HG02759 (cell line): Measurements from ENCODE around the gene CALHM6.
A peak's percentile ranks its signal among the peaks of the same experiment; 100 is the strongest.

Experiments used
- ATAC-seq: cut with Tn5 transposase; IDR thresholded peaks from one replicate; pipeline ENCODE4 v1.9.1; 2021; ENCODE audit warnings: mild to moderate bottlenecking, moderate library complexity; ENCODE audit not compliant: unreplicated experiment

The CALHM6 gene

DNA sequence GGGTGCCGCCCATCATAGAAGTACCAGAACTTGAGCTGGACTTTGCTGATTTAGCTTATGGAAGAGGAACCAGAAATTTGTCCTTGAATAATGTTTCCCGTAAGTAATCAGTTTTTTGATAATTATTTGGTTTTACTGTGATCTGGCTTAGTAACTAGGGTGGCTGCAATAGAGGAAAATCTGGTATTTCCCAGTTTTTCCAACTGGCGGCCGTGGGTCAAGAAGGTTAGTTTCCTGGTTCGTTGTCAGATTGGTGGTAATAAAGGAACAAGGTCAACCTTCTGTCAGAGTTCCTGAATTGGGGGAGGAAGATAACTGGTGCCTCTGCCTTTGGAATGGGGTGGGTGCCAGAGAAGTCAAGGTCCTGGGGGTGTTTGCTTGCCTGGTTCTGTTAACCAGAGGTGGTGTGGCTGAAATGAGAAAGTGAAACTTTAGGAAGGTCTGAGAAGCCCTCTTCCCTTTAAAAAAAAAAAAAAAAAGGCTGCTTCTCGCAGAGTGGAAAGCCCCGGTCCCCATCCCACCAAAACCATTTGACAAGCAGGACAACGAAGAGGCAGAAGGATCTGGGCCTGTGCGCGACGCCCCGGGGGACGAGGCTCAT lies at the start of gene CALHM6:
TSS of gene CALHM6 (plus strand) at position 45 of the 601 bp plus-strand sequence. CDS start at position 600, 555 bp downstream.
- ATAC-seq = no peak

- no peak for ATAC-seq
These were observed 48.9 kb upstream of the CALHM6 start for GRCh38 chr6:116412270-116412669.

DNA sequence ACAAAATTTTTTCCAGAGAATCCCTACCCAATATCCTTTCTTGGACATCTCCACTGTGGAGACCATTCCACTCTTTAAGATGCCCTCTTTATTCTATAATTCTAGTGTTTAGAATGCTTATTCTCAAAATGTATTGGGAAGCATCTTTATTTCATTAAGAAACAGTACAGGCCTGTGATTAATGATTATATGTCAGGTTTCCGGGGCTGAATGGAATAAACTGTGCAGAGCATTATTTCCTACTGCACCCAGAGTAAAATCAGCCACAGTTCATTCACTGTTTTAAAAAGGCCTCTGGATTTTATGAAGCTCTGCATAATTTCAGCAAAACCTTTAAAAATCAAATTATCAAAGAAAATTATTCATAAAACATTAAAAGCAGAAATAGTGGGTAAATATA lies 47.8 kb upstream of the CALHM6 start:
- ATAC-seq = no peak

GRCh38 chr6:116417661-116418060 lies 43.5 kb upstream of the CALHM6 start:
- no peak for ATAC-seq

- no peak for ATAC-seq
These were observed 41.9 kb upstream of the CALHM6 start for GRCh38 chr6:116419069-116419786.

DNA sequence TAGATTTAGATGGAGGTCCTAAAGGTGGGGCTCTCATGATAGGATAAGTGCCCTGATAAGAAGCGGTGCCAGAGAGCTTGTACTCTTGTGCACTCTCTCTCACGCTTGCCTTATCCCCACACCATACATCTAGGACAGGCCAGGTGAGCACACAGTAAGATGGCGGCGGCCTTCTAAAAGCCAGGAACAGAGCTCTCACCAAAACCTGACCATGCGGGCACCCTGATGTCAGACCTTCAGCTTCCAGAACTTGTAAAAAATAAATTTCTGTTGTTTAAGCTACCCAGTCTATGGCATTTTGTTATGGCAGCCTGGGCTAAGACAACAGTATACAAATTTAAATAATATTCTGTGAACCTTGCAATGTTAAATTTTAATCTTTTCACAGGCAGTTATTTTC lies 40.8 kb upstream of the CALHM6 start:
- ATAC-seq = no peak

DNA sequence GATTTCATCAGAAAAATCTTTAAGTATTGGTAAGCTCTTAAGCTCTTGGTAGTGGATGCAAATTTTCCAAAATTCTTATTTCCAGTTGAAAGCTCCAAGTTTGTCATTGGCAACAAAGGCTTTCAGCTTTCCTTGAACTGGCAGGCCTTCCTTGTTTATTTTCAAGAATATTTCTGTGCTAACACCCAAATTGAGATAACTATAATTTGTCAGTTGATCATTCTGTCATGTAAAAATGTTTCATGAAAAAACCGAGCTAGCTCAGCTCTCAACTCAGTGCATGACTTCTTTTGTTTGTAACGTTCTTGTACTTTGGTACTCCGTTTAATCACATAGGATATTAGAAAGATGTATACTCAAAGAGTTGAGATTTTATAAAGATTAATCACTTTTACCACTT lies 38.9 kb upstream of the CALHM6 start:
- ATAC-seq = no peak

DNA sequence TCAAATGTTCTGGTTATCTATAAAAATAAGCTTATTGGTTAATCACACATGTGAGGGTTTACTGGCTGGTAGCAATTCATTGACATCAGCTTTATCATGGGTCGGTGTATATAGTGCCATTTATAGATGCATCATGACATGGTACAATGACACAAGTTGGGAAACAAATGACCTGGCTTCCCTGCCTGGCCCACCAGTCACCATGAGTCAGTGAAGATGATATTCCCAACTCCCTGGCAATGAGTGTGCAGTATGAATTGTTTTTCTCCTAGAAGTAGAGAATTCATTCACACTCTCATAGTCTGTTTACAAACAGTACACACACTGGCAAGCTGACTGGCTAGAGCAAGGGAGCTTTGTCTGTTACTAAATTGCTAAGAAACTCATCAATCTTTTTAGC lies 37.2 kb upstream of the CALHM6 start:
- no peak for ATAC-seq

- no peak for ATAC-seq
These were observed 34.6 kb upstream of the CALHM6 start for GRCh38 chr6:116426551-116426950.

DNA sequence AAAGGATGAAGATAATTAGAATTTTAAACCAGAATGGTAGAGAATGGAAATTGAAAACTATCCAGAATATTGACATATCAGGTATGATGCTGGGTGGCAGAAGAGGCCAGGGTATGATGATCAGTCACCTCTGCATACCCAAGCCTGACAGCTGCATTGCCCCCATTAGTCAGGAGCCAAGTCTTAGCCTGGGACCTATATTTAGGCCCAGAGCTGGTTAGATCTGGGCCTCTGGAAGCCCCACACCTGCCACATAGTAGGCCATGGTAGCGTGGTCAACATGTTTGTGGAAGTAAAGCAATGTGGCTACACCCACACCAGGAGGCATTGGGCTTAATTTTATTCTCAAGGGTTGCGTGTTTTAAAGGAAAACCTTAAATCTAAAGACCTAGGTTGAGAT lies 32.1 kb upstream of the CALHM6 start:
- ATAC-seq = no peak

DNA sequence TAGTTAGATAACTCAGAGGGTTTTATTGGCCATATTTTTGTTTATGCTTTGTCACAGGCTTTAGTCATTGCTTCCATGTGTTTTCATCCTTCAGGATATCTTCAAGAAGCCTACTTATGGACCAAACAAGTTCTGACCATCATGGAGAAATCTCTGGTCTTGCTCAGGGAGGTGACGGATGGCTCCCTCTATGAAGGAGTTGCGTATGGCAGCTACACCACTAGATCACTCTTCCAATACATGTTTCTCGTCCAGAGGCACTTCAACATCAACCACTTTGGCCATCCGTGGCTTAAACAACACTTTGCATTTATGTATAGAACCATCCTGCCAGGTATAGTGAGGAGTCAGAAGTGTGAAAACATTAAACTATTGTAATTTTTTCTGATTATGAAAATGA lies 30.3 kb upstream of the CALHM6 start:
- ATAC-seq = no peak

DNA sequence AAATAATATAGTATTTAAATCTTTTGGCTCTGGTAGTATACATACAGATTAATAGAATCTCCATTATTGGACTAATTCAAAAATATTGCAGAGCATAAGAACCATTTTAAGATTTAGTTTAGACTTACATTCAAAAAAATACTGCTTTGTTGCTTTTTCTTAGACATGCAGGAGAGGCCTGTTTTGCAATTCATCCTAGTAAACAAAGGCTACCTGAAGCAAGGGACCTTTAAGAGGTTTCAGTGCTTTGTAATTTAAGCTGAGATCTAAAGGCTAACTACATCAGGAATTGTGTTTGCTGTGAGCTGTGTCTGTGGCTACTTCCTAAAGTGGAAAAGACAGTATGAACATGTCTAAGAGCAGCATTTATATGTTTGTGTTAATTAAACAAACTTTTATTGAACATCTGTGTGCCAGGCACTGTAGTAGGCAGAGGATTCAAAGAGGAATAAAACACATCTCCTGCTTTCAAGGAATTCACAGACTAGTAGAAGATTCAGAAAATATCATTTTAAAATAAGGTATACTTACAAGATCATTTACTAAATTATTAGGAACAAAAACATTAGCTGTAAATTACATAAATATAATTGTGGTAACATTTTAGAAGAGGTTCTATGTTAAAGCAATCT lies 29.1 kb upstream of the CALHM6 start:
- no peak for ATAC-seq

- ATAC-seq = no peak
These were observed 27.9 kb upstream of the CALHM6 start for GRCh38 chr6:116433206-116433712.

GRCh38 chr6:116434056-116434725 lies 27.0 kb upstream of the CALHM6 start:
- ATAC-seq = no peak

- ATAC-seq = no peak
These were observed 24.6 kb upstream of the CALHM6 start for GRCh38 chr6:116436586-116436985.

DNA sequence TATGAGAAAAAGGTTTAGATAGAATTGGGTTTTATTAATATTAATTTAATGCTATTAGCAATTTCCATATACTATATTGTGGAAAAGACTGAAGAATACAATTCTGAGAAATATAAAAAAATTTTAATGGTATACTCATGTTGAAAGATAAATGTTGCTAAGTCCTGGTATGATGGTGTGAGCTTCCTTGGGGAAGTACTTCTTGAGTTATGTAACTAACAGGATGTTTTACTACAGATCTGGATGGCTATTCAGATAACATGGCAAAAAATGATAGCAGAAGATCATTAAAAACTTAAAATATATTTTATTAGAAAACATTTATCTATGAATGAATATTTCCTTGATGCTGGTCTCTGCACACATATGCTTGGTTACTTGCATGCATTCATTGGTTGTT lies 23.5 kb upstream of the CALHM6 start:
- no peak for ATAC-seq

GRCh38 chr6:116438590-116439448 lies 22.4 kb upstream of the CALHM6 start:
- no peak for ATAC-seq

DNA sequence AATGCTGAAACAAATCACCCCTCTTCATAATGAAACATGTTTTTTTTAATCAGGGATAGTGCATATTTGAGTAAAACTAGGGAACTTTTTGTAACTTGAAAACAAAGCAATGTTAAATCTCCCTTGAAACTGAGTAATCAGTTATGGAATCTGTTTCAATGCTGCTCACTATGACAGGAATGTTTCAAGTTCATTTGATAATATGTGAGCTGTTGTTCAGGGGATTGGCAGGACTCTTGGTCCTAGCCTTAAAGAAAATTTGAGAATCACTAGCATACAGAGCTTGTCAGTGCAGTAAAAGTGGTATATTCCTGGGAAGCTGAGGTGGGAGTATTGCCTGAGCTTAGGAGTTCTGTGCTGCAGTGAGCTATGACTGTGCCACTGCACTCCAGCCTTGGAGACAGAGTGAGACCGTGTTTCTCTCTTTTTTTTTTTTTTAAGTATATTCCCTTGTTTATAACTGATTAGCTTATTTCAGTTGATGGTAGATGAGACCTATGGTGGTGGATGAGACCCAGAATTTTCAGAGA lies 21.6 kb upstream of the CALHM6 start:
- no peak for ATAC-seq

- no peak for ATAC-seq
These were observed 18.1 kb upstream of the CALHM6 start for GRCh38 chr6:116443105-116443504.

- peak; percentile 69 for ATAC-seq
These were observed 17.1 kb upstream of the CALHM6 start for GRCh38 chr6:116444092-116444491.
